ENCODE results near the gene CEBPA. TPM values are rescaled to one million over a fixed set of nuclear protein-coding genes. Genes with fewer than 3 reads are reported as not detected.

Gene CEBPA
- total and polyA plus RNA-seq, 12 donors: 0.60 to 29.9 (median 8.4) TPM

DNA sequence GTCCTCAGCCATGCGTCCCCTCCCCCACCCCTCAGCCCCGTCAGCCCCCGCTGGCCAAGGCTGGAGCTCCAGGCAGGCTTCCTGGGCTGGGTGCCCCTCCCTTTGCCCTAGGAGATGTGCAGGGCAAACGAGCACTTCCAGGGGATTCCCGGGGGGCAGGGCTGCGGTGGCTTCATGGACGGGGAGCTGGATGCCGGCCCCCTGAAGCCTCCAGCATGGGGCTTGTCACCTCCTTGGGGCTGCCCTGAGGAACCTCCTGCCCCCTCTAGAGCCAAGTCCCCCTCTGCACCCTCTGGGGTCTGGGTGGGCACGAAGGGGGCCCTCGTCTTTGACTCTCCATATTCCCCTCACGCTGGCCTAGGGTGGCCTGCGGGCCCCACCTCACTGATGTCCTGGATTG lies 51.3 kb downstream of the CEBPA start:
- Histone ChIP-seq H3K27me3 (no peaks in the 10 kb centered on the region), H3K4me1 (replicated peaks in 1 of 2) (peaks cover 0 to 14% of the 10 kb centered on the region in 2 donors), H3K9me3 (replicated peaks in 1 of 3) (no peaks in the 10 kb centered on the region), H3K27ac (no peak overlapping the region), H3K4me3 (no peak overlapping the region), H3K36me3 (replicated peaks in 1 of 2) (no peaks in the 10 kb centered on the region)
- intact Hi-C loops (cut with DNase I): no loop called here
- TF ChIP-seq, protein P1, sequence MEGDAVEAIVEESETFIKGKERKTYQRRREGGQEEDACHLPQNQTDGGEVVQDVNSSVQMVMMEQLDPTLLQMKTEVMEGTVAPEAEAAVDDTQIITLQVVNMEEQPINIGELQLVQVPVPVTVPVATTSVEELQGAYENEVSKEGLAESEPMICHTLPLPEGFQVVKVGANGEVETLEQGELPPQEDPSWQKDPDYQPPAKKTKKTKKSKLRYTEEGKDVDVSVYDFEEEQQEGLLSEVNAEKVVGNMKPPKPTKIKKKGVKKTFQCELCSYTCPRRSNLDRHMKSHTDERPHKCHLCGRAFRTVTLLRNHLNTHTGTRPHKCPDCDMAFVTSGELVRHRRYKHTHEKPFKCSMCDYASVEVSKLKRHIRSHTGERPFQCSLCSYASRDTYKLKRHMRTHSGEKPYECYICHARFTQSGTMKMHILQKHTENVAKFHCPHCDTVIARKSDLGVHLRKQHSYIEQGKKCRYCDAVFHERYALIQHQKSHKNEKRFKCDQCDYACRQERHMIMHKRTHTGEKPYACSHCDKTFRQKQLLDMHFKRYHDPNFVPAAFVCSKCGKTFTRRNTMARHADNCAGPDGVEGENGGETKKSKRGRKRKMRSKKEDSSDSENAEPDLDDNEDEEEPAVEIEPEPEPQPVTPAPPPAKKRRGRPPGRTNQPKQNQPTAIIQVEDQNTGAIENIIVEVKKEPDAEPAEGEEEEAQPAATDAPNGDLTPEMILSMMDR (IDR thresholded peaks at IDR 0.05): no peak
- TF ChIP-seq POLR2A (IDR thresholded peaks at IDR 0.05): no peak
- 47 to 76% (median 49%) methylated on average over 4 to 12 of the region's 12 CpGs for WGBS, 4 donors
- no peak for DNase-seq

GRCh38 chr19:33250500-33250899 lies 51.8 kb downstream of the CEBPA start:
- DNase-seq: no peak
- intact Hi-C loops (cut with DNase I): no loop called here
- no peaks in the 10 kb centered on the region for H3K36me3 ChIP-seq (replicated peaks in 1 of 2)
- H3K9me3 ChIP-seq (replicated peaks in 1 of 3): no peaks in the 10 kb centered on the region
- H3K27me3 ChIP-seq: no peaks in the 10 kb centered on the region
- H3K4me3 ChIP-seq: no peak overlapping the region
- TF ChIP-seq POLR2A (IDR thresholded peaks at IDR 0.05): no peak
- TF ChIP-seq, protein P1 (IDR thresholded peaks at IDR 0.05): no peak
- peaks cover 0 to 14% of the 10 kb centered on the region in 2 donors for H3K4me1 ChIP-seq (replicated peaks in 1 of 2)
- WGBS, 4 donors: 80 to 100% (median 87%) methylated on average over 1 of the region's 1 CpG
- H3K27ac ChIP-seq: no peak overlapping the region

Other genes with a start within 250 kb of the CEBPA start
- gene RHPN2, start 237.6 kb downstream of the CEBPA start, total RNA-seq: 1 to 10 TPM in 5 of 9 donors, under 1 TPM in 3, not detected in 1; 0.52 to 1.3 (median 1.0) TPM
- 1 to 10 TPM in 1 of 3 donors, under 1 TPM in 2; 0.54 to 1.3 (median 0.72) TPM for gene RHPN2, start 237.6 kb downstream of the CEBPA start, polyA plus RNA-seq
- 10 to 100 TPM in 1 of 9 donors, 1 to 10 TPM in 8; 4.6 to 11.6 (median 6.8) TPM for gene GPATCH1, start 221.4 kb downstream of the CEBPA start, total RNA-seq
- 1 to 10 TPM; 7.0 to 10.0 (median 9.1) TPM for gene GPATCH1, start 221.4 kb downstream of the CEBPA start, polyA plus RNA-seq
- gene WDR88, start 170.4 kb downstream of the CEBPA start, total RNA-seq: under 1 TPM in 1 of 9 donors, not detected in 8; 0.11 TPM
- gene WDR88, start 170.4 kb downstream of the CEBPA start, polyA plus RNA-seq: under 1 TPM in 1 of 3 donors, not detected in 2; 0.03 TPM
- gene LRP3, start 108.2 kb downstream of the CEBPA start, total RNA-seq: 10 to 100 TPM; 10.1 to 92.8 (median 62.4) TPM
- 10 to 100 TPM in 2 of 3 donors, 1 to 10 TPM in 1; 1.4 to 43.7 (median 23.7) TPM for gene LRP3, start 108.2 kb downstream of the CEBPA start, polyA plus RNA-seq
- 1 to 10 TPM in 1 of 9 donors, under 1 TPM in 5, not detected in 3; 0.14 to 2.8 (median 0.45) TPM for gene SLC7A10, start 76.7 kb downstream of the CEBPA start, total RNA-seq
- gene SLC7A10, start 76.7 kb downstream of the CEBPA start, polyA plus RNA-seq: 1 to 10 TPM in 1 of 3 donors, under 1 TPM in 1, not detected in 1; 0.24 to 9.3 TPM
- gene CEBPG, start 71.2 kb upstream of the CEBPA start, total RNA-seq: 10 to 100 TPM in 6 of 9 donors, 1 to 10 TPM in 3; 8.9 to 21.9 (median 10.9) TPM
- 10 to 100 TPM; 10.2 to 14.8 (median 10.6) TPM for gene CEBPG, start 71.2 kb upstream of the CEBPA start, polyA plus RNA-seq
- gene PEPD, start 219.3 kb upstream of the CEBPA start, total RNA-seq: 100 to 1,000 TPM in 6 of 9 donors, 10 to 100 TPM in 3; 24.4 to 311 (median 138) TPM
- gene PEPD, start 219.3 kb upstream of the CEBPA start, polyA plus RNA-seq: 100 to 1,000 TPM in 1 of 3 donors, 10 to 100 TPM in 2; 41.7 to 118 (median 68.1) TPM